Stomach (tissue), 4 donors: ENCODE measurements around the gene LGI2.

Experiments
- EP300 ChIP-seq: sonication (generic); formaldehyde crosslinking; IDR thresholded peaks from one replicate; pipeline ENCODE4 v1.6.1; 2017; ENCODE audit warnings: antibody characterized with exemption
- POLR2A ChIP-seq, 4 donors: fragments of 450-650 bp; IDR thresholded peaks; one replicate each; pipeline ENCODE4 v1.6.1; 2016; ENCODE audit warnings: antibody characterized with exemption in 4 of 4, control low read depth in 2 of 4, mild to moderate bottlenecking in 1 of 4, moderate library complexity in 1 of 4
- POLR2AphosphoS5 ChIP-seq, 3 donors: sonication (generic); formaldehyde crosslinking; IDR thresholded peaks; one replicate each; pipeline ENCODE4 v1.6.1; 2016; ENCODE audit warnings: antibody characterized with exemption in 3 of 3
- TF ChIP-seq, protein P1 (sequence below), 7 experiments: fragments of 450-650 bp in 4 of 7; fragments of 200-600 bp in 3 of 7; sonication (generic) in 3 of 7; IDR thresholded peaks; one replicate each; pipeline ENCODE4 v1.5.1; 2016 to 2019; ENCODE audit warnings: antibody characterized with exemption in 7 of 7, control low read depth in 2 of 7, mild to moderate bottlenecking in 1 of 7

DNA sequence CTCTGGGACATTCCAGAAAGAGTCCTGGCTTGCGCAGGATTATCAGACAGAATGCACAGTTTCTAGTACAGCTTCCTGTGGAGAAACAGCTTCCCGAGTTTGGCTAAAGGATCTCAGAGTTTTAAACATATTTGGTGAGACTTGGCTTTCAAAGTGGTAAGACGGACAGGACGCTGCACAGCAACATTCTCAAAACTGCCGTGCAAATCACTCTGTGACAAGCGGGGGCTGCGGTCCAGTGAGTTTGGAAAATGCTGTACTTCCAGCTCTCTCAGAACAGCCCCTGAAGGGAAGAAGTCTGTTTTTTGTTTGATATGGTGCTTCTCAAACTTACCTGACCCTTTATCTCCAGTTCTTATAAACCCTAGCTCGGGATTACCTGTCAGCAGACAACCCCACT is 18.1 kb downstream of the LGI2 start:
- TF ChIP-seq EP300 (no peak), POLR2AphosphoS5 (IDR thresholded peaks at IDR 0.05) (no peak), POLR2A (IDR thresholded peaks at IDR 0.05) (no peak)
- TF ChIP-seq, protein P1, sequence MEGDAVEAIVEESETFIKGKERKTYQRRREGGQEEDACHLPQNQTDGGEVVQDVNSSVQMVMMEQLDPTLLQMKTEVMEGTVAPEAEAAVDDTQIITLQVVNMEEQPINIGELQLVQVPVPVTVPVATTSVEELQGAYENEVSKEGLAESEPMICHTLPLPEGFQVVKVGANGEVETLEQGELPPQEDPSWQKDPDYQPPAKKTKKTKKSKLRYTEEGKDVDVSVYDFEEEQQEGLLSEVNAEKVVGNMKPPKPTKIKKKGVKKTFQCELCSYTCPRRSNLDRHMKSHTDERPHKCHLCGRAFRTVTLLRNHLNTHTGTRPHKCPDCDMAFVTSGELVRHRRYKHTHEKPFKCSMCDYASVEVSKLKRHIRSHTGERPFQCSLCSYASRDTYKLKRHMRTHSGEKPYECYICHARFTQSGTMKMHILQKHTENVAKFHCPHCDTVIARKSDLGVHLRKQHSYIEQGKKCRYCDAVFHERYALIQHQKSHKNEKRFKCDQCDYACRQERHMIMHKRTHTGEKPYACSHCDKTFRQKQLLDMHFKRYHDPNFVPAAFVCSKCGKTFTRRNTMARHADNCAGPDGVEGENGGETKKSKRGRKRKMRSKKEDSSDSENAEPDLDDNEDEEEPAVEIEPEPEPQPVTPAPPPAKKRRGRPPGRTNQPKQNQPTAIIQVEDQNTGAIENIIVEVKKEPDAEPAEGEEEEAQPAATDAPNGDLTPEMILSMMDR (IDR thresholded peaks at IDR 0.05) = no peak
